Endometrial microvascular endothelial cells (primary cell): ENCODE results near the gene SEPTIN2. TPM values are rescaled to one million over a fixed set of nuclear protein-coding genes. Genes with fewer than 3 reads are reported as not detected.

ENCODE experiments used
- in situ Hi-C: cut with HindIII; loops from 2 replicates; pipeline ENCODE4 v1.10.0; 2017; ENCODE audit warnings: low sequenced_read_pairs, low pct_unique_long_range_greater_than_20kb; ENCODE audit errors: inconsistent ontology term
- total RNA-seq: library from RNA; depleted of rRNA; stranded (reverse); fragments of >200 nt; gene quantifications from one replicate; pipeline ENCODE4 v1.2.3, GENCODE V29; 2015; ENCODE audit errors: inconsistent ontology term

The SEPTIN2 gene
- total RNA-seq, 1 donor from 2014 or later, result 384 TPM

- in situ Hi-C loops, result no loop called here
Measured at GRCh38 chr2:241339839-241340630, 24.3 kb downstream of the SEPTIN2 start.

- in situ Hi-C loops, result no loop called here
Measured at GRCh38 chr2:241340631-241341163, 25.0 kb downstream of the SEPTIN2 start.

- in situ Hi-C loops, result no loop called here
Measured at GRCh38 chr2:241344925-241345651, 29.4 kb downstream of the SEPTIN2 start.

GRCh38 chr2:241349941-241350340 is 34.2 kb downstream of the SEPTIN2 start:
- in situ Hi-C loops, result no loop called here

GRCh38 chr2:241350530-241350877 is 34.8 kb downstream of the SEPTIN2 start:
- in situ Hi-C loops, result no loop called here

DNA sequence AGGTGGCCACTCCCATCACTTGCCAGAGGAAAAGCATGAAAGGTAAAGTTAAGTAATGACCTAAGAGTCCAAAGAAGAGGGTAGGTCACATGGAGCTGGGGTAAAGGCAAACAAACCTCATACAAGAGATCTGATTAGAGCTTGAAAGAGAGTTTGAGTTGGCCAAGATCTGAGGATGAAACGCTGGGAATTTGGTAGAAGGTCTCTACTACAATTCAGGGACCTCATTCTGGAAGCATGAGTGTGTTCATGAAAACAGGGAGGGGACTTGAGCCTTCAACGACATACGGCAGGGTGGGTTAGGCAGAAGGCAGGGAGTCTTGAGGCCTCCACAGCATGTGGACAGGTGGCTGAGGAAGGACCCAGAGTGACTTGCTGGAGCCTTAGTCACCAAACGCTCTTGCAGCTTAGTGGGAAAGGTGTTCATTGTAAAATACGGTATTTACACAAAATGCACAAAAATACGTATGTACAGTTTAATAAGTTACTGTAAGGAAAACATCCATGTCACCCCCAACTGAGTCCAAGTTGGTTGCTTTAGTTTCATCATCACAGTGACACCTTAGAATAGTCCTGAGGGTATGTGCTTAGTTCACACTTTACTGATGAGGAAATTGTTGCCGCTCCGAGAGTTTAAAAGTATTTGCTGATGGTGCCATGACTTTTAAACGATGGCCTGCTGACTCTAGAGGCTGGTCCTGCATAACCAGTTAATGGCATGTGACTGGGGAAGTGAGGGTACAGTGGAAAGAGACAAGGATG is 35.3 kb downstream of the SEPTIN2 start:
- in situ Hi-C loops, result no loop called here

GRCh38 chr2:241351640-241352031 is 35.9 kb downstream of the SEPTIN2 start:
- in situ Hi-C loops, result no loop called here

DNA sequence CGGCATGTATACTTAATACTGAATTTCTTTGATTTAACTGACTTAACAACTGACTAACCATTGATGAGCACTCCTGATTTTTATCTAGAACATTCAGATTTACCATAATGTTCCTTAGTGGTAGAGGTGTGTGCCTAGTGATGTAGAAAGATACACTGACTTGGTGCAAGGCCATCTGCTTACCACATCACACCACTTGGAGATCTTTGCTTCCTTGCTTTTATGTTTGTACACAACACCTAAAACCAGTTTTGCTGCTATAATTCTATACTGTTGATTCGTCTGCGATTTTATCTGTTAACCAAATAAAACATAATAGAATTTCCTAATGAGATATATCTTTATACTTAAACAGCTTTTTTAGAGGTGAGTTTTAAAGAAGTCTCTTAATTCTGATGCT is 36.5 kb downstream of the SEPTIN2 start:
- in situ Hi-C loops, result no loop called here

GRCh38 chr2:241354668-241355658 is 39.2 kb downstream of the SEPTIN2 start:
- in situ Hi-C loops, result no loop called here

- in situ Hi-C loops, result no loop called here
Measured at GRCh38 chr2:241355983-241356870, 40.5 kb downstream of the SEPTIN2 start, which contains the start of gene FARP2. Gene FARP2, plus strand, starts transcription at chr2:241356285. Its CDS starts 16,823 bp downstream, at chr2:241373108.

GRCh38 chr2:241356871-241357260 is 41.1 kb downstream of the SEPTIN2 start:
- in situ Hi-C loops, result no loop called here

DNA sequence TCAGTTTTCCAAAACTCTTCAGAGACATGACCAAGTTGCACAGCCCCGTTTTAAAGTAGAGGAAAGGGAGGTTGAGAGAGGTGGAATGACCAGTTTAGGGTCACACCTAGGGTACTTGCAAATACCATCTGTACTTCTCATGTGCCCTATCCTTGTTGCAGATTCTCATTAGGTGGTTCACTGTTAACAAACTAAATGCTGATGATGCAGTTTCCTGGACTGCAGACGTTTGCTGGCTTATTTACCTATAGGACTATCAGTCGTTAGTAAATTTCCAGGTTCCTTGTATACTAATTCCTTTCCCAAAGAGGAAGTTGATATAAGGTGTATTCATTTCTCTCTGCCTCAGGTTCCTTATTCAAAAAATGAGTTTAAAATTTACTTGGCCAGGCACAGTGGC is 41.8 kb downstream of the SEPTIN2 start:
- in situ Hi-C loops, result no loop called here

GRCh38 chr2:241358470-241358869 is 42.7 kb downstream of the SEPTIN2 start:
- in situ Hi-C loops, result no loop called here

DNA sequence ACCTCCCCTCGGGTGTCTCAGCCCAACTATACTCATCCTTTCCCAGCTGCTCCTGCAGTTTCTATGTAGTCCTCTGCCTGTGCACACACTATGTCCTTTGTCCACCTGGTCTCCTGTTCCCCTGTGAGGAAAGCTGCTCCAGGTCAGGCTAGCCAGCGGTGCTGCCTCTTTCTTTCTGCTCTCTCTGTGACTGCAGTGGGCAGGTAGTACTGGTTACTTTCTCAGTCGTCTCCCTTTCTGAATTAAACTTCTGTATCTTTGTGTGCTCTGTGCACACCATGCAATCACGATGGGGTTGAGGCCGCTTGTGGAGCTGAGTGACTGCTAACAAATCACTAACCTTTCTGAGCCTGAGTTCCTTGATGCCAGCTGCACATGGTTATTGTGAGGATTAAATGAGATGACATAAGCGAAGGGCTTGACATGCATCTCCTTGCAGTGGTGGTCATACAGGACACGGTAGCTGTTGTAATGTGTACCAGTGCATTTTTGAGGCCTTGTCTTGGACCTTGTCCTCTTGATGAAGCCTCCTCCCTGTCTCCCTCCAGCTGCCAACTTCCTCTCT is 43.8 kb downstream of the SEPTIN2 start:
- in situ Hi-C loops, result no loop called here

- in situ Hi-C loops, result no loop called here
Measured at GRCh38 chr2:241363426-241363825, 47.7 kb downstream of the SEPTIN2 start.

DNA sequence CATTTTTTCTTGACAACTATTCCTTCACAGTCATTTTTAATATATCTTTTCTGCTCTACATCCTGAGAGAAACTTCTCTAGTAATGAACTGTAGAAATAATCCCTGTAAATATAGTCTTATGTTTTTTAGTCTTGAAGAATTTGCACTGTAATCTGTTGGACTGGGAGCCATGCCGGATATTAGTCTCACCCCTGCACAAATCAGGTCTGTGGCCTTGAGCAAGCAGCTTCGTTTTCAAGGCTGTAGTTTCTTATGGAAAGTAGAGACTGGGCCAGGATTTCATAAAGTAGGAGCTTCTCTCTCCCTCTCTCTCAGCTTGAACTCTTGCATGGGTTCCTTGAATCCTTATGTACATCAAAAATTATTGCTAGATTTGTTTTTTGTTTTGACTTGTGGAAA is 49.1 kb downstream of the SEPTIN2 start:
- in situ Hi-C loops, result no loop called here

DNA sequence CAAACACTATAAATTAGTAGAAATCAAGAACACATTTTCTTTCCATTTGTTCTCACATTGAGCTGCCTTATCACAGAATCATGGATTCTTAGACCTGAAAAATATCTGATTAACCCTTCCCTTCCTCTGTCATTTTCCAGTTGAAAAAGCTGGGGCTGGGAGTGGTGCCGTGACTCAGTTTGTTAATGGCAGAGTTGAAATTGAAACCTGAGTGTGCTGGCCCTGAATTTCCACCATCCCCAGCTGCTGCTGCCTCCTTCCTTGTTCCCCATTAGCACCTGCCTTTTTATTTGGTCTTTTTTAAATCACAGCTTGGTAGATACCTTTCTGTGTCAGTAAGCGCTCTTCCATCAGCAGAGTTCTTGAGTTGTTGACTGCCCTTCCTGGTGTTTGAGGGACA is 51.0 kb downstream of the SEPTIN2 start:
- in situ Hi-C loops, result no loop called here
